Cortex of kidney (tissue), 1 donor: ENCODE measurements around the gene ABCA12.

Experiments
- DNase-seq: peaks from one replicate; lab custom pipeline; 2025; lab: John Stamatoyannopoulos, UW

Gene ABCA12

GRCh38 chr2:214966420-214966819 lies 172.0 kb downstream of the ABCA12 start:
- no peak for DNase-seq

- DNase-seq: no peak
Observed at GRCh38 chr2:214960677-214961076, 177.7 kb downstream of the ABCA12 start.

- DNase-seq: no peak
Observed at GRCh38 chr2:214946949-214947348, 191.5 kb downstream of the ABCA12 start.

GRCh38 chr2:214934006-214934405 lies 204.4 kb downstream of the ABCA12 start:
- DNase-seq: no peak

GRCh38 chr2:214904634-214905033 lies 233.8 kb downstream of the ABCA12 start:
- no peak for DNase-seq

GRCh38 chr2:214904176-214904575 lies 234.2 kb downstream of the ABCA12 start:
- no peak for DNase-seq

GRCh38 chr2:214902286-214902685 lies 236.1 kb downstream of the ABCA12 start:
- DNase-seq: no peak

GRCh38 chr2:214899751-214900150 lies 238.7 kb downstream of the ABCA12 start:
- DNase-seq: no peak

- DNase-seq: no peak
Observed at GRCh38 chr2:214896274-214896673, 242.2 kb downstream of the ABCA12 start.

- no peak for DNase-seq
Observed at GRCh38 chr2:214895469-214895868, 243.0 kb downstream of the ABCA12 start.

GRCh38 chr2:214889301-214889700 lies 249.1 kb downstream of the ABCA12 start:
- DNase-seq: no peak

GRCh38 chr2:214881647-214882202 lies 256.7 kb downstream of the ABCA12 start:
- no peak for DNase-seq
